ENCODE results near the gene PPP6R2.

DNA sequence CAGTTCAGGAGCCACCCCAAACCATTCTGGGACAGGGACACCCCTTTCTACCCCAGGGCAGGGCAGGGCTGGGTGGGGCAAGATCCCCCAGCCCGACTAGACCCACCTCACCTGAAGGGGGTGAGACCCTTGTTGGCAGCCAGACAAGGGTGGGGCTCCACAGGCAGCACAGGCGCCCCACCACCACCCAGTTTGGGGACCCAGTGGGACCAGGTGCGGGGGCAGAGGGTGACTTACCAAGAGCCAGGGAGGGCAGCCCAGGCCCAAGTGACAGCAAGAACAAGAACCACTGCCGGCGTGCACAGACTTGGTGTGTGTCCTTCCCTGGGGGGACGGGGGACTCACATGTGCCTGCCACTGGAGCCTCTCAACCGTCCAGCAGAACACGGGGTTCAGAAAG is 140.4 kb downstream of the PPP6R2 start:
- TF ChIP-seq, protein P1, sequence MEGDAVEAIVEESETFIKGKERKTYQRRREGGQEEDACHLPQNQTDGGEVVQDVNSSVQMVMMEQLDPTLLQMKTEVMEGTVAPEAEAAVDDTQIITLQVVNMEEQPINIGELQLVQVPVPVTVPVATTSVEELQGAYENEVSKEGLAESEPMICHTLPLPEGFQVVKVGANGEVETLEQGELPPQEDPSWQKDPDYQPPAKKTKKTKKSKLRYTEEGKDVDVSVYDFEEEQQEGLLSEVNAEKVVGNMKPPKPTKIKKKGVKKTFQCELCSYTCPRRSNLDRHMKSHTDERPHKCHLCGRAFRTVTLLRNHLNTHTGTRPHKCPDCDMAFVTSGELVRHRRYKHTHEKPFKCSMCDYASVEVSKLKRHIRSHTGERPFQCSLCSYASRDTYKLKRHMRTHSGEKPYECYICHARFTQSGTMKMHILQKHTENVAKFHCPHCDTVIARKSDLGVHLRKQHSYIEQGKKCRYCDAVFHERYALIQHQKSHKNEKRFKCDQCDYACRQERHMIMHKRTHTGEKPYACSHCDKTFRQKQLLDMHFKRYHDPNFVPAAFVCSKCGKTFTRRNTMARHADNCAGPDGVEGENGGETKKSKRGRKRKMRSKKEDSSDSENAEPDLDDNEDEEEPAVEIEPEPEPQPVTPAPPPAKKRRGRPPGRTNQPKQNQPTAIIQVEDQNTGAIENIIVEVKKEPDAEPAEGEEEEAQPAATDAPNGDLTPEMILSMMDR (IDR thresholded peaks at IDR 0.05): no peak
- no peak for TF ChIP-seq POLR2A (IDR thresholded peaks at IDR 0.05)
